Renal pelvis (tissue), 4 donors: ENCODE results near the gene KIF4A. TPM values are rescaled to one million over a fixed set of nuclear protein-coding genes. Genes with fewer than 3 reads are reported as not detected.

Experiments used
- DNase-seq: peaks from one replicate; pipeline ENCODE4 v3.0.0-alpha.2; 2013
- polyA plus RNA-seq, 3 donors: library from polyadenylated mRNA; unstranded; fragments of 120-200 nt; gene quantifications; one replicate each; pipeline ENCODE4 v1.2.1, GENCODE V29; 2013; ENCODE audit not compliant: insufficient read length in 3 of 3

KIF4A gene
- polyA plus RNA-seq, 3 donors, result 17.0 to 20.6 (median 17.7) TPM

GRCh38 chrX:70468709-70469108 lies 178.8 kb downstream of the KIF4A start:
- DNase-seq, result no peak

Other genes starting within 250 kb of the KIF4A start
- gene AWAT2, start 240.2 kb upstream of the KIF4A start, polyA plus RNA-seq, result not detected
- not detected for gene OTUD6A, start 227.6 kb upstream of the KIF4A start, polyA plus RNA-seq
- 100 to 1,000 TPM in 2 of 3 donors, 10 to 100 TPM in 1; 88.0 to 104 (median 100) TPM for gene IGBP1, start 156.7 kb upstream of the KIF4A start, polyA plus RNA-seq
- under 1 TPM in 1 of 3 donors, not detected in 2; 0.22 TPM for gene DGAT2L6, start 112.6 kb upstream of the KIF4A start, polyA plus RNA-seq
- gene AWAT1, start 55.4 kb upstream of the KIF4A start, polyA plus RNA-seq, result under 1 TPM in 1 of 3 donors, not detected in 2; 0.13 TPM
- gene P2RY4, start 29.9 kb upstream of the KIF4A start, polyA plus RNA-seq, result under 1 TPM; 0.14 to 0.68 (median 0.56) TPM
- gene ARR3, start 21.8 kb upstream of the KIF4A start, polyA plus RNA-seq, result 1 to 10 TPM in 2 of 3 donors, under 1 TPM in 1; 0.51 to 1.7 (median 1.4) TPM
- gene RAB41, start 7.9 kb upstream of the KIF4A start, polyA plus RNA-seq, result 1 to 10 TPM in 2 of 3 donors, under 1 TPM in 1; 0.85 to 1.3 (median 1.2) TPM
- gene PDZD11, start 177 bp upstream of the KIF4A start, polyA plus RNA-seq, result 10 to 100 TPM; 48.8 to 59.1 (median 58.5) TPM
- 1 to 10 TPM; 1.4 to 2.2 (median 2.0) TPM for gene GDPD2, start 133.2 kb downstream of the KIF4A start, polyA plus RNA-seq
- 10 to 100 TPM; 39.3 to 49.1 (median 39.5) TPM for gene DLG3, start 154.7 kb downstream of the KIF4A start, polyA plus RNA-seq